ACC112 (cell line): ENCODE measurements around the gene SLAMF1.
"Not testable (repeated sequence)": the region's sequence is repeated elsewhere in the genome, so short reads cannot be mapped to it uniquely, and the experiment has no call there.

Experiments
- H2AFZ ChIP-seq: fragments of 200-600 bp; sonication (generic); one replicate; pipeline ENCODE4 v1.6.0; 2017; ENCODE audit warnings: antibody characterized with exemption, low read length; ENCODE audit not compliant: unreplicated experiment
- H3K27ac ChIP-seq: fragments of 200-600 bp; sonication (generic); 2 replicates; pipeline ENCODE4 v1.5.1; 2014; ENCODE audit warnings: low read depth, mild to moderate bottlenecking, antibody characterized with exemption, low read length, moderate library complexity
- H3K27me3 ChIP-seq: fragments of 200-600 bp; sonication (generic); 2 replicates; pipeline ENCODE4 v1.6.1; 2014; ENCODE audit warnings: mild to moderate bottlenecking, antibody characterized with exemption, low read length, moderate library complexity, mixed read lengths; ENCODE audit not compliant: insufficient read depth
- H3K36me3 ChIP-seq: fragments of 200-600 bp; sonication (generic); 2 replicates; pipeline ENCODE4 v1.6.1; 2016; ENCODE audit warnings: mild to moderate bottlenecking, antibody characterized with exemption, low read length, moderate library complexity, mixed read lengths; ENCODE audit not compliant: insufficient read depth
- H3K4me1 ChIP-seq: fragments of 200-600 bp; sonication (generic); one replicate; pipeline ENCODE4 v1.6.1; 2016; ENCODE audit warnings: low read length, mixed read lengths; ENCODE audit not compliant: insufficient read depth, unreplicated experiment, control insufficient read depth
- H3K4me3 ChIP-seq: fragments of 200-600 bp; sonication (generic); 2 replicates; pipeline ENCODE4 v1.5.1; 2014; ENCODE audit warnings: mild to moderate bottlenecking, low read depth, low read length
- H3K79me2 ChIP-seq: fragments of 200-600 bp; sonication (generic); one replicate; pipeline ENCODE4 v1.6.0; 2016; ENCODE audit warnings: low read length; ENCODE audit not compliant: control insufficient read depth, unreplicated experiment, insufficient read depth

SLAMF1 gene, protein sequence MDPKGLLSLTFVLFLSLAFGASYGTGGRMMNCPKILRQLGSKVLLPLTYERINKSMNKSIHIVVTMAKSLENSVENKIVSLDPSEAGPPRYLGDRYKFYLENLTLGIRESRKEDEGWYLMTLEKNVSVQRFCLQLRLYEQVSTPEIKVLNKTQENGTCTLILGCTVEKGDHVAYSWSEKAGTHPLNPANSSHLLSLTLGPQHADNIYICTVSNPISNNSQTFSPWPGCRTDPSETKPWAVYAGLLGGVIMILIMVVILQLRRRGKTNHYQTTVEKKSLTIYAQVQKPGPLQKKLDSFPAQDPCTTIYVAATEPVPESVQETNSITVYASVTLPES

DNA sequence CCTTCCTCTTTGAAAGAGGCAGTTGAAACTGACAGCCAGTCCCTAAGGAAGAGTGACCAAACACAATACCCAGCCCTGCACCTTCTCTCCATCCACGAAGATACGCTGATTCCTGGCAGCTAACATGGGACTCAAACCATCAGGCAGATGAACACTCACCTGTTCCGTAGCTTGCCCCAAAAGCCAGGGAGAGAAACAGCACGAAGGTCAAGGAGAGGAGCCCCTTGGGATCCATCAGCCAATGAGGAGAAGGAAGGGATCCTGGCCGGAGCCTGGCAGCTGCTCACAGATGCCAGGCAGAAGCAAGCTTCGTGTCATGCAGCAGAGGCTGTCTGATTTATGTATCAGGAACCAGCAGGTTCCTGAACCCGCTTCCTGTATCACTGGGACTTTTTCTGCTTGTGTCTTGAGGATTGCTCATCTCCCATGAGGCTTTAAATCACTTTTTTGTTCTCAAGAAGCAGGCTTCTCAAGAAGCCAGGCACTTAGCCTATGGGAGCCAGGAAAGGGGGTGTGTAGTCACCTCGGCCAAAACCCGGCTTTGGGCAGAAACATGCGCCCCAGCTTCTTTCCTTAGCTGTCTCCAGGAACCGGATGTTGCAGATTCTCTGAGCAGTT lies at the start of gene SLAMF1:
Gene SLAMF1, minus strand, starts transcription at position 334 of the 618 bp plus-strand sequence. Its CDS starts 99 bp downstream, at position 235.
- H3K79me2 ChIP-seq, result no peaks in the 10 kb centered on the region
- no peak within 1 kb of the TSS for H2AFZ ChIP-seq
- H3K4me1 ChIP-seq, result no peaks in the 10 kb centered on the region
- peaks cover 13% of the 10 kb centered on the region; the same call in 1 of the 2 replicates for H3K27me3 ChIP-seq
- H3K27ac ChIP-seq, result no peak within 1 kb of the TSS
- no peaks in the 10 kb centered on the region for H3K36me3 ChIP-seq
- no peak within 1 kb of the TSS for H3K4me3 ChIP-seq

DNA sequence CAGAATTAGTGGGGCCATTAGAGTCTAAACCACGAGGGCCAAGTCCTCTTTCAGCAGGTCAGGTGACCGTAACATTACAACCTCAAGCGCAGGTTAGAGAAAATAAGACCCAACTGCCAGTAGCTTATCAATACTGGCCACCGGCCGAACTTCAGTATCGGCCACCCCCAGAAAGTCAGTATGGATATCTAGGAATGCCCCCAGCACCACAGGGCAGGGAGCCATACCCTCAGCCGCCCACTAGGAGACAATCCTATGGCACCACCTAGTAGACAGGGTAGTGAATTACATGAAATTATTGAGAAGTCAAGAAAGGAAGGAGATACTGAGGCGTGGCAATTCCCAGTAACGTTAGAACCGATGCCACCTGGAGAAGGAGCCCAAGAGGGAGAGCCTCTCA lies 45.5 kb upstream of the SLAMF1 start:
- not testable (repeated sequence) for H3K27ac ChIP-seq, H3K4me1 ChIP-seq, H3K79me2 ChIP-seq, H3K36me3 ChIP-seq, H3K4me3 ChIP-seq, H3K27me3 ChIP-seq, H2AFZ ChIP-seq

DNA sequence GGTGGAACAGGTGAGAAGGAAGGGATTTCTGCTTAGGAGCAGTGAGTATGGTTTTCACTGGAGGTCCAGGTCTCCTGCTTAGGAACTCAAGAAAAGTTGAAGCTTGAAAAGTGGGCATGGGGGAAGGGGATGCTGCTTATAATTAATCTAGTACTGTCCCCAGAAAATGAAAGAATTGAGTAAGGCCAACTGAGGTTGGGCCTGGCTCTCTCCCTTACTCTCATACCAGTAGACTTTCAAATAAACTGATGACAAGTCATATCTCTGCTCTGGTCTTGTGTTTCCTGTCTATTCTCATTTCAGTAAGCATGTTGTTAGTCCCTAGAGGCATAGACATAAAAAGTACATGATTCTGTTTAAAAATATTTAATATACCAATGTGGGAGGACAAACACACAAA lies 38.4 kb upstream of the SLAMF1 start:
- H3K27ac ChIP-seq, result no peak overlapping the region
- no peaks in the 10 kb centered on the region for H3K79me2 ChIP-seq
- H2AFZ ChIP-seq, result no peak overlapping the region
- H3K4me1 ChIP-seq, result no peaks in the 10 kb centered on the region
- H3K36me3 ChIP-seq, result no peaks in the 10 kb centered on the region
- peaks cover 16% of the 10 kb centered on the region for H3K27me3 ChIP-seq
- no peak overlapping the region for H3K4me3 ChIP-seq

DNA sequence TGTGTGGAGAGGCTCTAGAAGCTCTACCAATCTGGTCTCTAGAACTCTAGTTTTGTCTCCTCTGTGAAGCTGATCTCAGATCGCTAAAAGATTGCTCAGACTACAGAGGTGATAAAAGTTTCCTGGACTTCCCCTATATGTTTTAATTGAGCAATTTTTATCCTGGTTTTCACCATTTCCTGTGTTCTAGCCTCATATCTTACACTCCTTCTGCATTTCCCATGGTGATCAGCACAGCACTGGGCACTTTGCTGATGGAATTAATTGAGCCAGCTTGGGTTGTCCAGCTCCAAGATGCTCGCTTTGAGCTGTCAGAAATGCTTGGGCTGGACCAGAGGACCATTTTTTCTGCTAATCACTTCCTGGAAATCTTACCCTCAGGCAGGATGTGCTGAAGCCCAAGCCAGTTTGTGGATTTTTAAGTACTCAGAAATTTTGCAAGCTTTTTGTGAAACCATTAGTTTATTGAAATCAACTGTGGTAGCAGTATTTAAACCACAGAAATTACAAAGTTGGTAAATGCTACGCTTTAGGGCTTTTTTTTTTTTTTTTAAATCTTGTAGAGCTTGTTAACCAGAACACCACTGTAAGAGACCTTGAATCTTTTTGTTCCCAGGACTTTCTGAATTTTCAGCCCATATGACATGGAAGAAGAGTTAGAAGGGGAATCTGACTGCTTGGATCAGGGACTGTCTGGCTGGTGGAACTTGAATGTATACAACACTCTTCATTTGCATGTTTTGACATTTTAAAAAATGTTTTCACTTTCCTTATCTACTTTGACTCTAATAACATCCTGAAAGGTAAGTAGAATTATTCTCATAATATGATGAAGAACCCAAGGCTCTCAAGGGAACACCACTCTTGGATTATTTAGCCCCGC lies 36.4 kb upstream of the SLAMF1 start:
- peaks cover 34% of the 10 kb centered on the region for H3K27me3 ChIP-seq
- no peaks in the 10 kb centered on the region for H3K4me1 ChIP-seq
- H3K4me3 ChIP-seq, result no peak overlapping the region
- no peaks in the 10 kb centered on the region for H3K36me3 ChIP-seq
- no peak overlapping the region for H2AFZ ChIP-seq
- no peak overlapping the region for H3K27ac ChIP-seq
- no peaks in the 10 kb centered on the region for H3K79me2 ChIP-seq

DNA sequence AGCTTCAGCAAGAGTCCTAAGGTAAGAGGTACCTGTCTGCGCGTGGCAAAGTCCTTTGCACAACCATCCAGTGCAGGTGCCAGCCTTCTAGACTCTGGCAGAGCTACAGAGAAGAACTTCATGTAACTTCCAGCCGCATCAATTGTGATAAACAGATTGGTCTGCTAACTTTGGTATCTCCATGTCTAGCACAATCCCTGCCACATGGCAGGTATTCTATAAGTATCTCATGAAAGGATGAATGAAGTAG lies 35.0 kb upstream of the SLAMF1 start:
- no peak overlapping the region for H2AFZ ChIP-seq
- H3K36me3 ChIP-seq, result no peaks in the 10 kb centered on the region
- H3K27ac ChIP-seq, result no peak overlapping the region
- H3K4me1 ChIP-seq, result no peaks in the 10 kb centered on the region
- no peaks in the 10 kb centered on the region for H3K79me2 ChIP-seq
- no peak overlapping the region for H3K4me3 ChIP-seq
- peaks cover 47% of the 10 kb centered on the region for H3K27me3 ChIP-seq

DNA sequence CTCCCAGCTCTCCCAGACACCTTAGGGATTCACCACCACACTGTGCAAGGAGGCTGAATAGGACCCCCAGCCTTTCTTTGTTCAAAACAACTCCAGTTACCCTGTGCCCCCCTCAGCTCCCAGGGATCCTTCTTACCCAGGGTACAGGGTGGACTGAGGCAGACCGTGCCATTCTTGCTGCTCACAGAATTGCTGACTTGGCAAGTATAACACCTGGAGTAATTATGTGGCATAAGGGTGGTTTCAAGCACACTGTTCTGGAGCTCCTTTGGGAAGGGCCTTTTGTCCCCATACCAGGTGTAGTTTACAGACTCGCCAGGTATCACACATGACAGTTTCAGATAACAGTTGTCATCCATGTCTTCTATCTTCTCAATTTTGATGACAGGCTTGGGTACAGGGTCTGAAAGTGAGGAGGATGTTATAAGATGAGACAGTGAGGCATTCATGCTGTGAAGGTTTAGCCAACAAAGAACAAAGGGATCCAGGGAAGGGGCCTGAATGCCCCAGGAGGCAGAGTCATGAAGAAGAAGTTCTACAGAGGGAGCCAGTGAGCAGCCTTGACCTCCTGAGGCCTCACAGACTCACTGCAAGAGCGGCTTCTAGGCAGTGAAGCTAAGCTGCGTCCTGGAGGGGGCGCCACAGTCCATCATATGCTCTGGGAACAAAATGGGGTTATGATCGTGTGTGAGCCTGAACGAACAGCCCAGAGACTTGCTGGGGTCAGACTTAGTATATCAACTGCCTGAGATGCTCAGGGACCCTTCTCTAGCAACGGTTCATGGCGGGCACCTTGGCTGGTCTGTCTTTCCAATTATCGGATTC lies 34.4 kb upstream of the SLAMF1 start:
- Histone ChIP-seq H3K4me3 (no peak overlapping the region), H3K79me2 (no peaks in the 10 kb centered on the region), H3K27ac (no peak overlapping the region), H3K4me1 (no peaks in the 10 kb centered on the region), H3K27me3 (peaks cover 47% of the 10 kb centered on the region), H3K36me3 (no peaks in the 10 kb centered on the region), H2AFZ (no peak overlapping the region)

DNA sequence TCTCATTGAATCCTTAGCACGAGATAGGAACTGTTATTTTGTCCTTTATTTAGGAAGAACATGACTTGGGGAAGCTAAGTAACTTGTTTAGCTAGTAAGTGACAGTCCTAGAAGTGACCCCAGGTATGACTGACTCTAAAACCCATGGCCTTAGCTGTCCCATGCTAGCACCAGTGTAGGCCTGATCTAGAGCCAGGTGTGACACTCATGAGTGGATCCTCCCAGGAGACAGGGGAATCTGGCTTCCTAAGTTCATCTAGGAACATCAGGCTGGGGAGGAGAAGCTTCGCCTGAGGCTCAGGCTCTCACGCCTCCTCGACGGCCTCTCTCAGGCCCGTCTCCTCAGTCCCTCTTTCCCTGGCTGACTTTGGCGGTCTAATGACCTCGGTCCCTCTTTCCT lies 33.6 kb upstream of the SLAMF1 start:
- Histone ChIP-seq H3K4me1 (no peaks in the 10 kb centered on the region), H3K27ac (no peak overlapping the region), H3K36me3 (no peaks in the 10 kb centered on the region), H2AFZ (no peak overlapping the region), H3K4me3 (no peak overlapping the region), H3K79me2 (no peaks in the 10 kb centered on the region), H3K27me3 (peaks cover 47% of the 10 kb centered on the region)

DNA sequence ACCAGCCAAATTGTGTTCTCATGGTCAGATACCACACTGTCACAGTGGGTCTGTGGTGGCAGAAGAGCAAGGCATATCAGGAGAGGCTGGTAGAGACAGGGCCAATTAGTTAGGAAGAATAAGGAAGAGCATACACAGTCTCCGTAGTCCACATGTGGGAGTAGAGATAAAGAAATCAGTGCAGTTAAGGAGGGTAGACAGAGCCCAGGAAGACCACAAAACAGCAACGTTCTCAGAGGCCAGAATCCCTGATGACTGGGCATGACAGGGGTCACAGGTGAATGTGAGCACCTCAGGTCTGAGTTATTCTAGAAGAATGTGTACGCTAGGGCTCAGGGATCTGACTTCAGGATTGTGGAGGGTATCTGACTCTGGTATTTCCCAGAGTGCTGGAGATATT lies 33.0 kb upstream of the SLAMF1 start:
- Histone ChIP-seq H3K79me2 (no peaks in the 10 kb centered on the region), H2AFZ (no peak overlapping the region), H3K36me3 (no peaks in the 10 kb centered on the region), H3K27me3 (peaks cover 42% of the 10 kb centered on the region), H3K27ac (no peak overlapping the region), H3K4me3 (no peak overlapping the region), H3K4me1 (no peaks in the 10 kb centered on the region)

DNA sequence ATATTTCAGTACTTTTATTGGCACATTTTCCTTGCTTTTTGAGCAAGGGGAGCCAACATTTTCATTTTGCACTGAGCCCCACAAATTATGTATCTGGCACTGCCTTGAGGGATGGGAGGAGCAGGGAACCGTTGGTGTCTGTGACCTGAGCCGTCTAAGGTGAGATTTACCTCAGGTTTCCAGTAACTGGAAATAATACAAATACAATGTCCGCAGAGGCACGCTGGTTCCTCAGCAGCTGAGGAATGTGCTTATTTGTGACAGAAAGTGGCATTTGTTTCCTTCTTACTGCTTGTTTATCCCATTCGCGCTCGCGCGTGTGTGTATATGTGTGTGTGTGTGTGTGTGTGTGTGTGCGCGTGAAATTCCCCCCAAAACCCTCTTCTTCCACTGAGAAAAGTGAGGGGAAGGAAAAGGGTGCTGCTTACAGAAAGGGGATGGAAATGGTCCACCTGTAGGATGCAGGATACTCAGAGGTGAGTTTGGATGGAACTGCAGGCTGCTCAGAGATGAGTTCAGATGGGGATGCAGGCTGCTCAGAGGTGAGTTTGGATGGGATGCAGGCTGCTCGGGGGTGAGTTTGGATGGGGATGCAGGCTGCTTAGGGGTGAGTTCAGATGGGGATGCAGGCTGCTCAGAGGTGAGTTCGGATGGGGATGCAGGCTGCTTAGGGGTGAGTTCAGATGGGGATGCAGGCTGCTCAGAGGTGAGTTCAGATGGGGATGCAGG lies 30.2 kb upstream of the SLAMF1 start:
- H3K4me3 ChIP-seq, result no peak overlapping the region
- H3K79me2 ChIP-seq, result no peaks in the 10 kb centered on the region
- no peak overlapping the region for H3K27ac ChIP-seq
- H3K27me3 ChIP-seq, result peaks cover 50% of the 10 kb centered on the region
- H3K4me1 ChIP-seq, result no peaks in the 10 kb centered on the region
- H3K36me3 ChIP-seq, result no peaks in the 10 kb centered on the region
- no peak overlapping the region for H2AFZ ChIP-seq
